Body of pancreas (tissue), 4 donors: ENCODE results near the gene FBXO34. TPM values are rescaled to one million over a fixed set of nuclear protein-coding genes. Genes with fewer than 3 reads are reported as not detected.

Experiments used
- ATAC-seq: fragments of 150-250 bp; one replicate; pipeline ENCODE4 v1.9.1; 2016
- DNase-seq, 4 donors: peaks; one replicate each; pipeline ENCODE4 v3.0.0-alpha.2; 2019
- H3K27ac ChIP-seq, 4 donors: fragments of 200-600 bp; sonication (generic); 1 replicate in 3 of 4; 2 replicates in 1 of 4; pipeline versions ENCODE4 v1.5.1 to v1.6.1; 2016 to 2019; ENCODE audit warnings: mild to moderate bottlenecking in 1 of 4, mixed read lengths in 1 of 4, moderate library complexity in 1 of 4
- H3K27me3 ChIP-seq, 2 donors: fragments of 200-600 bp; sonication (generic); one replicate each; pipeline ENCODE4 v1.6.0; 2016; ENCODE audit warnings: mild to moderate bottlenecking in 1 of 2
- H3K36me3 ChIP-seq, 2 donors: fragments of 200-600 bp; sonication (generic); replicated peaks in 1 of 2; 2 replicates each; pipeline ENCODE4 v1.5.1; 2016; ENCODE audit warnings: low read depth in 2 of 2; ENCODE audit not compliant: insufficient read depth in 1 of 2
- H3K4me1 ChIP-seq: fragments of 200-600 bp; sonication (generic); one replicate; pipeline ENCODE4 v1.6.0; 2016
- H3K4me3 ChIP-seq, 2 donors: fragments of 200-600 bp; sonication (generic); 1 replicate in 1 of 2; 2 replicates in 1 of 2; pipeline ENCODE4 v1.5.1; 2016 to 2019
- H3K9me3 ChIP-seq, 3 donors: fragments of 200-600 bp; sonication (generic); 1 replicate in 2 of 3; 2 replicates in 1 of 3; pipeline ENCODE4 v1.5.1; 2016
- CTCF ChIP-seq, 7 experiments: fragments of 450-650 bp in 4 of 7; fragments of 200-600 bp in 3 of 7; sonication (generic) in 3 of 7; IDR thresholded peaks; one replicate each; pipeline ENCODE4 v1.5.1; 2016 to 2019; ENCODE audit warnings: antibody characterized with exemption in 7 of 7
- POLR2A ChIP-seq, 3 donors: fragments of 450-650 bp; IDR thresholded peaks; one replicate each; pipeline ENCODE4 v1.6.1; 2016; ENCODE audit warnings: antibody characterized with exemption in 3 of 3, mild to moderate bottlenecking in 2 of 3
- WGBS, 2 donors: methylation state at CpG; one replicate each; pipeline ENCODE4 v1.1.5; 2017; 5-methylcytosine and 5-hydroxymethylcytosine counted together
- intact Hi-C: fragments of 100-400 bp; cut with DNase I; formaldehyde crosslinking; loops from one replicate; pipeline ENCODE4 v1.15.1; 2023
- total RNA-seq, 2 donors: library from RNA; depleted of rRNA; stranded (reverse); fragments of >200 nt; gene quantifications; one replicate each; pipeline ENCODE4 v1.1.0, GENCODE V29; 2016

The FBXO34 gene
- total RNA-seq, 2 donors from 2014 or later = 14.2 to 17.4 TPM

- ATAC-seq (no peak), DNase-seq (no peak)
- H3K9me3 ChIP-seq = no peaks in the 10 kb centered on the region
- intact Hi-C loops = no loop called here
- no peak overlapping the region for H3K4me3 ChIP-seq
- H3K36me3 ChIP-seq = no peaks in the 10 kb centered on the region
- no peak for TF ChIP-seq POLR2A (IDR thresholded peaks at IDR 0.05)
- no peak for TF ChIP-seq CTCF (IDR thresholded peaks at IDR 0.05)
- no peak overlapping the region for H3K27ac ChIP-seq
- no peaks in the 10 kb centered on the region for H3K4me1 ChIP-seq
- no peaks in the 10 kb centered on the region for H3K27me3 ChIP-seq
- 83 to 88% methylated on average over 5 of the region's 5 CpGs for WGBS, 2 donors
These were observed 17.9 kb upstream of the FBXO34 start for GRCh38 chr14:55253276-55253675.

- DNase-seq (no peak), ATAC-seq (no peak)
- H3K36me3 ChIP-seq = no peaks in the 10 kb centered on the region
- intact Hi-C loops = no loop called here
- H3K4me1 ChIP-seq = no peaks in the 10 kb centered on the region
- 36 to 62% methylated on average over 1 of the region's 1 CpG for WGBS, 2 donors
- no peak overlapping the region for H3K4me3 ChIP-seq
- no peak for TF ChIP-seq CTCF (IDR thresholded peaks at IDR 0.05)
- TF ChIP-seq POLR2A (IDR thresholded peaks at IDR 0.05) = no peak
- no peaks in the 10 kb centered on the region for H3K27me3 ChIP-seq
- H3K9me3 ChIP-seq = no peaks in the 10 kb centered on the region
- H3K27ac ChIP-seq = no peak overlapping the region
These were observed 16.6 kb upstream of the FBXO34 start for GRCh38 chr14:55254581-55254980.

- WGBS, 2 donors = 53 to 69% methylated on average over 3 of the region's 3 CpGs
These were observed 15.2 kb upstream of the FBXO34 start for GRCh38 chr14:55255979-55256378.

DNA sequence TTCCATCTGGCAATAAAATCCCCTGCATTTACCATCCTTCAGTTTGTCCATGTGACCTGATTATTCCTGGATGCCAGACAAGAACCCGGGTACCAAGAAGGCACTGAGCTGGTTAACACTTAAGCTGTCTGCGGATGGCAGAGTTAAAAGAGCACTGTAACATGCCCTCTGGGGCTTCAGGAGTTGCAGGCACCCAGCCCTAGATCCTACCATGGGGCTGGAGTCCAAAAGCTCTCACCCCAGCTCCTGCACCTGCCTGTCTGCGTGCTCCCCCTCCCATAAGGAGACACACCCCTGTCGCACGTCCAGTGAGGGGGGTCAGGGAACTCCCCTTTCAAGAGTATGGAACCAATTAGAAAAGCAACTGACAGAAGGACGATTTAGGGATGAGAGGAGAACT, 14.6 kb upstream of the FBXO34 start:
- Histone ChIP-seq H3K4me3 (no peak overlapping the region), H3K4me1 (no peaks in the 10 kb centered on the region), H3K36me3 (no peaks in the 10 kb centered on the region), H3K27ac (no peak overlapping the region), H3K27me3 (no peaks in the 10 kb centered on the region), H3K9me3 (no peaks in the 10 kb centered on the region)
- WGBS, 2 donors = 35% methylated on average over 5 to 6 of the region's 6 CpGs
- intact Hi-C loops = no loop called here
- TF ChIP-seq POLR2A (IDR thresholded peaks at IDR 0.05) = no peak
- no peak for TF ChIP-seq CTCF (IDR thresholded peaks at IDR 0.05)
- DNase-seq (no peak), ATAC-seq (no peak)

More at GRCh38 chr14:55255979-55256378, 15.2 kb upstream of the FBXO34 start:
- no peaks in the 10 kb centered on the region for H3K4me1 ChIP-seq
- no peak overlapping the region for H3K4me3 ChIP-seq
- H3K36me3 ChIP-seq = no peaks in the 10 kb centered on the region
- intact Hi-C loops = no loop called here
- no peaks in the 10 kb centered on the region for H3K9me3 ChIP-seq
- no peaks in the 10 kb centered on the region for H3K27me3 ChIP-seq
- DNase-seq (no peak), ATAC-seq (no peak)
- no peak overlapping the region for H3K27ac ChIP-seq
- TF ChIP-seq POLR2A (IDR thresholded peaks at IDR 0.05) (no peak), CTCF (IDR thresholded peaks at IDR 0.05) (no peak)

GRCh38 chr14:55265197-55265596, 6.0 kb upstream of the FBXO34 start:
- no peak for ATAC-seq
- Histone ChIP-seq H3K36me3 (no peaks in the 10 kb centered on the region), H3K4me3 (no peak overlapping the region), H3K4me1 (no peaks in the 10 kb centered on the region), H3K9me3 (no peaks in the 10 kb centered on the region), H3K27ac (no peak overlapping the region), H3K27me3 (no peaks in the 10 kb centered on the region)
- WGBS, 2 donors = 60 to 68% methylated on average over 4 of the region's 4 CpGs
- DNase-seq = no peak
- intact Hi-C loops = loop anchor here (10.0 kb wide), 1 partner anchor 90 kb away; no protein-coding TSS in a partner anchor
- TF ChIP-seq POLR2A (IDR thresholded peaks at IDR 0.05) (no peak), CTCF (IDR thresholded peaks at IDR 0.05) (no peak)
